Measurements from ENCODE around the gene UROC1.

- no peak for TF ChIP-seq CTCF (conservative IDR thresholded peaks at IDR 0.05)
- TF ChIP-seq EZH2 (IDR thresholded peaks at IDR 0.05; ENCODE audit: low read depth), result no peak
These were observed 50.0 kb downstream of the UROC1 start for GRCh38 chr3:126467611-126467955.

Data from PC-9 (cell line).